ENCODE measurements around the gene SMARCAL1. TPM values are rescaled to one million over a fixed set of nuclear protein-coding genes. Genes with fewer than 3 reads are reported as not detected.

Gene SMARCAL1
- total and polyA plus RNA-seq, 9 of the 15 experiments (the other 6 are each of a cell fraction or from before 2014, with no cell fraction given), result 8.2 to 27.9 (median 12.4) TPM

DNA sequence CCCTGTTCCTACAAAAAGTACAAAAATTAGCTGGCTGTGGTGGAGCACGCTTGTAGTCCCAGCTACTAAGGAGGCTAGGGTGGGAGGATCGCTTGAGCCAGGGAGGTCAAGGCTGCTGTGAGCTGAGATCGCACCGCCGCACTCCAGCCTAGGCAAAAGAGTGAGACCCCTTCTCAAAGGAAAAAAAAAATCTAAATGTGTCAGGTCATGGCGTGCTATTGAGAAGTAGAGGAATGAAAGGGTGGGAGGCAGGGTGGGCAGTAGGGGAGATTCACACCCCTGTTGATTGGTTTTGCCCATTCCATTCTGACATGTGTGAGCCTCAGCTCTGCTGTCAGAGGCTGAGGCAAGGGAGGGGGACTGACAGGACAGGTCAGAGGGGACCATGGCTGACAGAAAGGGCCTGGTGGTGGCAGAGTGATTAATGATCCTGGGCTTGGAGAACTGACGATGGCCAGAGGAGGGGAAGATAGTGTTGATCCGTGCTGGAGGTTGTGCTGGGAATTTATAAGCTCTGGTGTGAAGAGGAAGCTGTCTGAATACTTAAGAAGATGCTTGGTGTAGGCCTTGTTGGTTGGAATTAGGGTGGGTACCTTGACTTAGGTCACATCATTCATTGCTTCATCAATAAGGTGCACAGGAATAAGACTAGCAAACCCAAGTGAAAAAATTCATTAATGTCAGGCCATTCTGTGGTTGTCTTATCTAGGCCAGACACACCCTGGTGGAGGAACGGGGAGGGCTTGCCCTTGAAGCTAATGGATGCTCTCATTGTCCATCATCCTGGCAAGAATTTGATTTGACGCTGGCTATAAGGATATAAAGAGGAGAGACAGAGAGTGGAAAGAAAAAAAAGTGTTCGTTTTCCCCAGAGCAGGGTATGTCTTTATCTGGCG is 19.1 kb upstream of the SMARCAL1 start (continued):
- TF ChIP-seq, protein P1, sequence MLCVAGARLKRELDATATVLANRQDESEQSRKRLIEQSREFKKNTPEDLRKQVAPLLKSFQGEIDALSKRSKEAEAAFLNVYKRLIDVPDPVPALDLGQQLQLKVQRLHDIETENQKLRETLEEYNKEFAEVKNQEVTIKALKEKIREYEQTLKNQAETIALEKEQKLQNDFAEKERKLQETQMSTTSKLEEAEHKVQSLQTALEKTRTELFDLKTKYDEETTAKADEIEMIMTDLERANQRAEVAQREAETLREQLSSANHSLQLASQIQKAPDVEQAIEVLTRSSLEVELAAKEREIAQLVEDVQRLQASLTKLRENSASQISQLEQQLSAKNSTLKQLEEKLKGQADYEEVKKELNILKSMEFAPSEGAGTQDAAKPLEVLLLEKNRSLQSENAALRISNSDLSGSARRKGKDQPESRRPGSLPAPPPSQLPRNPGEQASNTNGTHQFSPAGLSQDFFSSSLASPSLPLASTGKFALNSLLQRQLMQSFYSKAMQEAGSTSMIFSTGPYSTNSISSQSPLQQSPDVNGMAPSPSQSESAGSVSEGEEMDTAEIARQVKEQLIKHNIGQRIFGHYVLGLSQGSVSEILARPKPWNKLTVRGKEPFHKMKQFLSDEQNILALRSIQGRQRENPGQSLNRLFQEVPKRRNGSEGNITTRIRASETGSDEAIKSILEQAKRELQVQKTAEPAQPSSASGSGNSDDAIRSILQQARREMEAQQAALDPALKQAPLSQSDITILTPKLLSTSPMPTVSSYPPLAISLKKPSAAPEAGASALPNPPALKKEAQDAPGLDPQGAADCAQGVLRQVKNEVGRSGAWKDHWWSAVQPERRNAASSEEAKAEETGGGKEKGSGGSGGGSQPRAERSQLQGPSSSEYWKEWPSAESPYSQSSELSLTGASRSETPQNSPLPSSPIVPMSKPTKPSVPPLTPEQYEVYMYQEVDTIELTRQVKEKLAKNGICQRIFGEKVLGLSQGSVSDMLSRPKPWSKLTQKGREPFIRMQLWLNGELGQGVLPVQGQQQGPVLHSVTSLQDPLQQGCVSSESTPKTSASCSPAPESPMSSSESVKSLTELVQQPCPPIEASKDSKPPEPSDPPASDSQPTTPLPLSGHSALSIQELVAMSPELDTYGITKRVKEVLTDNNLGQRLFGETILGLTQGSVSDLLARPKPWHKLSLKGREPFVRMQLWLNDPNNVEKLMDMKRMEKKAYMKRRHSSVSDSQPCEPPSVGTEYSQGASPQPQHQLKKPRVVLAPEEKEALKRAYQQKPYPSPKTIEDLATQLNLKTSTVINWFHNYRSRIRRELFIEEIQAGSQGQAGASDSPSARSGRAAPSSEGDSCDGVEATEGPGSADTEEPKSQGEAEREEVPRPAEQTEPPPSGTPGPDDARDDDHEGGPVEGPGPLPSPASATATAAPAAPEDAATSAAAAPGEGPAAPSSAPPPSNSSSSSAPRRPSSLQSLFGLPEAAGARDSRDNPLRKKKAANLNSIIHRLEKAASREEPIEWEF (CRISPR knock-in tag; IDR thresholded peaks at IDR 0.05), result no peak
- TF ChIP-seq ZNF445 (CRISPR knock-in tag; IDR thresholded peaks at IDR 0.05; ENCODE audit: low read depth) (no peak), PHF8 (IDR thresholded peaks at IDR 0.05; ENCODE audit: borderline replicate concordance, low read length) (no peak), NELFE (IDR thresholded peaks at IDR 0.05; ENCODE audit: insufficient read depth, insufficient read length) (no peak), MEF2D (tag; conservative IDR thresholded peaks at IDR 0.05; ENCODE audit: low read depth) (no peak), SMARCB1 (IDR thresholded peaks at IDR 0.05; ENCODE audit: insufficient read length, low read depth) (no peak), ZNF224 (CRISPR knock-in tag; IDR thresholded peaks at IDR 0.05) (no peak), ZFX (CRISPR knock-in tag; IDR thresholded peaks at IDR 0.05) (no peak), BHLHE40 (IDR thresholded peaks at IDR 0.05; ENCODE audit: low read length) (no peak), ZNF76 (CRISPR knock-in tag; IDR thresholded peaks at IDR 0.05; ENCODE audit: borderline replicate concordance) (no peak), CBFA2T3 (IDR thresholded peaks at IDR 0.05) (peak; percentile 58), NCOA1 (IDR thresholded peaks at IDR 0.05; ENCODE audit: low read depth) (no peak), PURB (CRISPR knock-in tag; IDR thresholded peaks at IDR 0.05; ENCODE audit: low read depth) (no peak), ARID1B (IDR thresholded peaks at IDR 0.05) (peak; percentile 80), CEBPG (CRISPR knock-in tag; IDR thresholded peaks at IDR 0.05) (no peak), CEBPG (tag; conservative IDR thresholded peaks at IDR 0.05 in 1 of 2, IDR thresholded peaks at IDR 0.05 in 1 of 2) (peak in 1 of 2 experiments; percentile 29; a peak in 1 of 4 replicates)
- TF ChIP-seq, protein P2, sequence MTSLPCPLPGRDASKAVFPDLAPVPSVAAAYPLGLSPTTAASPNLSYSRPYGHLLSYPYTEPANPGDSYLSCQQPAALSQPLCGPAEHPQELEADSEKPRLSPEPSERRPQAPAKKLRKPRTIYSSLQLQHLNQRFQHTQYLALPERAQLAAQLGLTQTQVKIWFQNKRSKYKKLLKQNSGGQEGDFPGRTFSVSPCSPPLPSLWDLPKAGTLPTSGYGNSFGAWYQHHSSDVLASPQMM (CRISPR knock-in tag; IDR thresholded peaks at IDR 0.05), result no peak
- TF ChIP-seq, protein P3, sequence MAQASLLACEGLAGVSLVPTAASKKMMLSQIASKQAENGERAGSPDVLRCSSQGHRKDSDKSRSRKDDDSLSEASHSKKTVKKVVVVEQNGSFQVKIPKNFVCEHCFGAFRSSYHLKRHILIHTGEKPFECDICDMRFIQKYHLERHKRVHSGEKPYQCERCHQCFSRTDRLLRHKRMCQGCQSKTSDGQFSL (CRISPR knock-in tag; IDR thresholded peaks at IDR 0.05), result no peak
- TF ChIP-seq, protein P3 (tag; IDR thresholded peaks at IDR 0.05), result no peak
- TF ChIP-seq, protein P4, sequence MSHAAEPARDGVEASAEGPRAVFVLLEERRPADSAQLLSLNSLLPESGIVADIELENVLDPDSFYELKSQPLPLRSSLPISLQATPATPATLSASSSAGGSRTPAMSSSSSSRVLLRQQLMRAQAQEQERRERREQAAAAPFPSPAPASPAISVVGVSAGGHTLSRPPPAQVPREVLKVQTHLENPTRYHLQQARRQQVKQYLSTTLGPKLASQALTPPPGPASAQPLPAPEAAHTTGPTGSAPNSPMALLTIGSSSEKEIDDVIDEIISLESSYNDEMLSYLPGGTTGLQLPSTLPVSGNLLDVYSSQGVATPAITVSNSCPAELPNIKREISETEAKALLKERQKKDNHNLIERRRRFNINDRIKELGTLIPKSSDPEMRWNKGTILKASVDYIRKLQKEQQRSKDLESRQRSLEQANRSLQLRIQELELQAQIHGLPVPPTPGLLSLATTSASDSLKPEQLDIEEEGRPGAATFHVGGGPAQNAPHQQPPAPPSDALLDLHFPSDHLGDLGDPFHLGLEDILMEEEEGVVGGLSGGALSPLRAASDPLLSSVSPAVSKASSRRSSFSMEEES (CRISPR knock-in tag; IDR thresholded peaks at IDR 0.05), result no peak

Data from K562 (cell line).